K562 (cell line): ENCODE data around the gene CGNL1. TPM values are rescaled to one million over a fixed set of nuclear protein-coding genes. Genes with fewer than 3 reads are reported as not detected.

ENCODE experiments used
- ATAC-seq: fragments of 200-7000 bp; cut with Tn5 transposase; 3 replicates; pipeline ENCODE4 v1.9.1; 2020; ENCODE audit warnings: moderate library complexity
- BruUV-seq: library from RNA; stranded (reverse); fragments of 400-500 nt; replicated peaks from 2 replicates; lab custom pipeline; 2021; lab: Mats Ljungman, UMichigan
- CTCF ChIA-PET: fragments of 300-600 bp; formaldehyde crosslinking; extraction: SDS; loops from one replicate; lab custom pipeline; 2021; ENCODE audit warnings: low intra/inter-chr PET ratio; lab: Yijun Ruan, JAX
- POLR2A ChIA-PET: fragments of 300-600, 350-650 bp; sonication (Branson Sonifier 250); formaldehyde crosslinking; extraction: SDS; loops from one replicate; lab custom pipeline; 2021; ENCODE audit warnings: antibody characterized with exemption, inconsistent platforms; lab: Yijun Ruan, JAX
- DNase-seq, 4 experiments: peaks; one replicate each; pipeline versions ENCODE4 v3.0.0 to v3.0.0-alpha.2; 2011 to 2018; ENCODE audit warnings: low spot score in 3 of 4, mixed read lengths in 3 of 4; ENCODE audit errors: extremely low read depth in 1 of 4
- FAIRE-seq: peaks from 2 replicates; lab custom pipeline; 2011; peaks lifted over from hg19 to GRCh38; lab: Jason Lieb, UNC
- H2AFZ ChIP-seq: 2 replicates; pipeline ENCODE4 v1.6.0; 2011; ENCODE audit warnings: low read depth, low read length, control low read depth, inconsistent platforms
- H3K27ac ChIP-seq: fragments of 200-600 bp; 3 replicates; pipeline ENCODE4 v1.8.0; 2011; ENCODE audit warnings: low read depth, mild to moderate bottlenecking, control low read depth, inconsistent platforms, low read length, moderate library complexity, mixed read lengths; ENCODE audit errors: extremely low read depth
- H3K27me3 ChIP-seq, 2 experiments: fragments of 300-600 bp in 1 of 2; 2 replicates in 1 of 2; 3 replicates in 1 of 2; pipeline versions ENCODE4 v1.6.0 to v1.8.0; 2011; ENCODE audit warnings: inconsistent platforms in 2 of 2, low read length in 2 of 2, mild to moderate bottlenecking in 1 of 2, mixed read lengths in 1 of 2, moderate library complexity in 1 of 2; ENCODE audit not compliant: control insufficient read depth in 2 of 2, insufficient read depth in 2 of 2
- H3K36me3 ChIP-seq: fragments of 300-600 bp; 3 replicates; pipeline ENCODE4 v1.8.0; 2011; ENCODE audit warnings: mild to moderate bottlenecking, low read length, inconsistent platforms; ENCODE audit not compliant: control insufficient read depth, insufficient read depth
- H3K4me1 ChIP-seq, 2 experiments: fragments of 200-600 bp in 1 of 2; replicated peaks in 1 of 2; 2 replicates in 1 of 2; 3 replicates in 1 of 2; pipeline versions ENCODE4 v1.5.1 to v1.8.0; 2011; ENCODE audit warnings: inconsistent platforms in 2 of 2, low read length in 2 of 2, mild to moderate bottlenecking in 1 of 2, mixed read lengths in 1 of 2, moderate library complexity in 1 of 2; ENCODE audit not compliant: control insufficient read depth in 2 of 2, insufficient read depth in 2 of 2
- H3K4me2 ChIP-seq: 2 replicates; pipeline ENCODE4 v1.6.1; 2011; ENCODE audit warnings: low read length, control low read depth, inconsistent platforms, mixed read lengths; ENCODE audit not compliant: insufficient read depth
- H3K4me3 ChIP-seq: fragments of 200-600 bp; sonication (generic), shearing (Covaris generic); 2 replicates; pipeline ENCODE4 v1.5.1; 2016; ENCODE audit warnings: control low read depth, inconsistent platforms
- H3K79me2 ChIP-seq: fragments of 200-600 bp; 3 replicates; pipeline ENCODE4 v1.8.0; 2011; ENCODE audit warnings: low read length, inconsistent platforms; ENCODE audit not compliant: control insufficient read depth, insufficient read depth
- H3K9ac ChIP-seq, 2 experiments: 2 replicates each; pipeline versions ENCODE4 v1.6.0 to v1.6.1; 2011; ENCODE audit warnings: low read depth in 2 of 2, low read length in 2 of 2, control low read depth in 1 of 2, inconsistent platforms in 1 of 2, mild to moderate bottlenecking in 1 of 2, mixed read lengths in 1 of 2; ENCODE audit not compliant: insufficient read depth in 1 of 2
- H3K9me1 ChIP-seq: one replicate; pipeline ENCODE4 v1.6.0; 2011; ENCODE audit warnings: inconsistent platforms, mild to moderate bottlenecking, low read length, moderate library complexity; ENCODE audit not compliant: control insufficient read depth, insufficient read depth
- H3K9me3 ChIP-seq: replicated peaks from 2 replicates; pipeline ENCODE4 v1.5.1; 2011; ENCODE audit warnings: low read depth, low read length, inconsistent platforms; ENCODE audit not compliant: control insufficient read depth, insufficient read depth
- H4K20me1 ChIP-seq: replicated peaks from 2 replicates; pipeline ENCODE4 v1.6.1; 2011; ENCODE audit warnings: low read length, inconsistent platforms, mixed read lengths; ENCODE audit not compliant: control insufficient read depth, insufficient read depth
- BHLHE40 ChIP-seq: IDR thresholded peaks from 2 replicates; pipeline ENCODE4 v1.6.1; 2011; ENCODE audit warnings: low read length, improper control_type of control experiment
- MCM7 ChIP-seq, 2 experiments: fragments of 450-650 bp; IDR thresholded peaks; 2 replicates each; pipeline ENCODE4 v1.6.1; 2016 to 2018
- POLR3G ChIP-seq: IDR thresholded peaks from 2 replicates; pipeline ENCODE4 v1.6.1; 2011; ENCODE audit not compliant: insufficient read length, insufficient replicate concordance; ENCODE audit errors: extremely low read depth
- RBM22 ChIP-seq: fragments of 200-400 bp; formaldehyde crosslinking; IDR thresholded peaks from 2 replicates; pipeline ENCODE4 v1.6.1; 2018; ENCODE audit warnings: low read length, low read depth; ENCODE audit not compliant: poor library complexity, severe bottlenecking
- TAF7 ChIP-seq: fragments of 450-650 bp; IDR thresholded peaks from 2 replicates; pipeline ENCODE4 v1.6.1; 2016; ENCODE audit warnings: missing genetic modification characterization, missing compliant biosample characterization
- ZBTB26 ChIP-seq: fragments of 450-650 bp; formaldehyde crosslinking; IDR thresholded peaks from 2 replicates; pipeline ENCODE4 v1.4.0; 2022; ENCODE audit warnings: missing genetic modification characterization
- ZNF217 ChIP-seq: sonication (generic); formaldehyde crosslinking; IDR thresholded peaks from 2 replicates; pipeline ENCODE4 v1.8.0; 2022; ENCODE audit warnings: mild to moderate bottlenecking, missing genetic modification reagents
- ZNF707 ChIP-seq: fragments of 250-450 bp; sonication (Bioruptor Pico); conservative IDR thresholded peaks from 2 replicates; pipeline ENCODE4 v1.8.0; 2022; ENCODE audit warnings: inconsistent platforms, mild to moderate bottlenecking, moderate library complexity
- ZNF778 ChIP-seq: fragments of 450-650 bp; formaldehyde crosslinking; IDR thresholded peaks from 2 replicates; pipeline ENCODE4 v1.4.0; 2020; ENCODE audit warnings: mild to moderate bottlenecking, moderate library complexity
- WGBS: fragments of 100-300 bp; shearing (Covaris generic); methylation state at CpG from one replicate; pipeline ENCODE4 v1.1.6; 2016; ENCODE audit warnings: low coverage, mixed read lengths; ENCODE audit not compliant: insufficient coverage; ENCODE audit errors: missing lambda C conversion rate; 5-methylcytosine and 5-hydroxymethylcytosine counted together
- in situ Hi-C: fragments of 300-500 bp; cut with MboI; formaldehyde crosslinking; loops from 4 replicates; pipeline ENCODE4 v1.15.0; 2018; ENCODE audit warnings: inconsistent platforms, mixed read lengths
- intact Hi-C: fragments of 100-400 bp; cut with micrococcal nuclease; formaldehyde crosslinking; loops from 2 replicates; pipeline ENCODE4 v1.14.2; 2022
- polyA plus RNA-seq, 8 experiments: library from polyadenylated mRNA; depleted of rRNA in 4 of 8; stranded (reverse) in 5 of 8; unstranded in 3 of 8; fragments of >200 nt; fragmentation: Nextera tagmentation in 2 of 8; fragmentation: Illumina TruSeq in 1 of 8; extraction: Ambion mirVana in 2 of 8; extraction: Trizol in 1 of 8; gene quantifications; 2 replicates each; pipeline versions ENCODE4 v1.2.1 to v1.2.3, GENCODE V29; 2011 to 2014; ENCODE audit warnings: inconsistent platforms in 1 of 8, missing spikeins in 1 of 8
- total RNA-seq, 7 experiments: library from RNA; depleted of rRNA in 6 of 7; stranded (reverse); fragments of >200 nt in 6 of 7; fragmentation: Illumina TruSeq in 2 of 7; extraction: Trizol in 2 of 7; gene quantifications; 2 replicates each; pipeline versions ENCODE4 v1.2.1 to v1.2.3, GENCODE V29; 2011 to 2021; ENCODE audit warnings: low replicate concordance in 1 of 7
- TF ChIP-seq, protein P1 (sequence below): fragments of 450-650 bp; formaldehyde crosslinking; IDR thresholded peaks from 2 replicates; pipeline ENCODE4 v1.4.0; 2020; ENCODE audit warnings: mild to moderate bottlenecking, mixed read lengths
- TF ChIP-seq, protein P2 (sequence below): fragments of 150-350 bp; conservative IDR thresholded peaks from 2 replicates; pipeline ENCODE4 v1.6.1; 2014; ENCODE audit warnings: low read length
- TF ChIP-seq, protein P3 (sequence below): fragments of 250-450 bp; sonication (Bioruptor Pico); IDR thresholded peaks from 2 replicates; pipeline ENCODE4 v1.5.0; 2020; ENCODE audit warnings: mild to moderate bottlenecking, borderline replicate concordance

CGNL1 gene
- total and polyA plus RNA-seq, 9 of the 15 experiments (the other 6 are each of a cell fraction or from before 2014, with no cell fraction given), result 0.01 to 0.07 TPM; not detected in 7

DNA sequence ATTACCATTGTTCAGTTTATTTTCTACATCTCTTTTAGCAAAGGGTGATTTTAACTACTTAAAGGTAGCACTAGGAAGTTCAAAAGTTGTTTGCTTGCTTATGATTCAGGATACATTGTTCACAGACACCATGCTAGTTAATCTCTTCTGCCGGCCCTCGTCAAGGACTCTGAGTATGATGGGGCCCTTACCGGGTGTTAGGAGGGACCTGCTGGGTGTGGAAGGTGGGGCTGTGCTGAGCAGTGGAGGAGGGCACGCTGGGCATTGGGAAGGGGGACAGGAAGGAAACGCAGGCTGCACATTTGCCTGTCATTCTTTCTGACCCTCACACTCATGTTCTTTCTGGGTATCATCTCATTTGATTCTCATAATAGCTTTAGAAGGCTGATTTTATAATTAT is 150.3 kb downstream of the CGNL1 start:
- ATAC-seq, result no peak
- Histone ChIP-seq H3K4me1 (no peaks in the 10 kb centered on the region), H3K9me1 (no peaks in the 10 kb centered on the region), H3K9ac (no peak overlapping the region), H2AFZ (no peak overlapping the region), H3K9me3 (no peaks in the 10 kb centered on the region; the same call in 1 of the 2 replicates), H4K20me1 (no peaks in the 10 kb centered on the region), H3K4me2 (no peak overlapping the region), H3K27ac (no peak overlapping the region), H3K27me3 (peaks cover 18 to 36% of the 10 kb centered on the region in 2 experiments; a peak in 3 of 5 replicates), H3K4me3 (no peak overlapping the region), H3K36me3 (no peaks in the 10 kb centered on the region), H3K79me2 (no peaks in the 10 kb centered on the region)
- intact Hi-C loops, result loop anchor here (1.0 to 10.0 kb wide), 4 partner anchors 186 to 1028 kb away; no protein-coding TSS in a partner anchor
- 0% methylated on average over 5 of the region's 5 CpGs for WGBS
- ChIA-PET CTCF (interaction anchor here (0.5 to 3.3 kb wide), 5 partner anchors 186 to 1030 kb away, joined by 3 to 29 read pairs (median 10); no protein-coding TSS in a partner anchor), POLR2A (interaction anchor here (0.6 kb wide), 1 partner anchor 197 kb away, joined by 3 read pairs; no protein-coding TSS in a partner anchor)
- in situ Hi-C loops, result loop anchor here (5.0 kb wide), 1 partner anchor 389 kb away; no protein-coding TSS in a partner anchor
- DNase-seq, result no peak
- no TSS peak for BruUV-seq
- FAIRE-seq, result no peak
- TF ChIP-seq, protein P1, sequence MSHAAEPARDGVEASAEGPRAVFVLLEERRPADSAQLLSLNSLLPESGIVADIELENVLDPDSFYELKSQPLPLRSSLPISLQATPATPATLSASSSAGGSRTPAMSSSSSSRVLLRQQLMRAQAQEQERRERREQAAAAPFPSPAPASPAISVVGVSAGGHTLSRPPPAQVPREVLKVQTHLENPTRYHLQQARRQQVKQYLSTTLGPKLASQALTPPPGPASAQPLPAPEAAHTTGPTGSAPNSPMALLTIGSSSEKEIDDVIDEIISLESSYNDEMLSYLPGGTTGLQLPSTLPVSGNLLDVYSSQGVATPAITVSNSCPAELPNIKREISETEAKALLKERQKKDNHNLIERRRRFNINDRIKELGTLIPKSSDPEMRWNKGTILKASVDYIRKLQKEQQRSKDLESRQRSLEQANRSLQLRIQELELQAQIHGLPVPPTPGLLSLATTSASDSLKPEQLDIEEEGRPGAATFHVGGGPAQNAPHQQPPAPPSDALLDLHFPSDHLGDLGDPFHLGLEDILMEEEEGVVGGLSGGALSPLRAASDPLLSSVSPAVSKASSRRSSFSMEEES (CRISPR knock-in tag), result no peak
- TF ChIP-seq ZNF217 (CRISPR knock-in tag), result no peak
- no peak for TF ChIP-seq TAF7 (tag)
- TF ChIP-seq, protein P2, sequence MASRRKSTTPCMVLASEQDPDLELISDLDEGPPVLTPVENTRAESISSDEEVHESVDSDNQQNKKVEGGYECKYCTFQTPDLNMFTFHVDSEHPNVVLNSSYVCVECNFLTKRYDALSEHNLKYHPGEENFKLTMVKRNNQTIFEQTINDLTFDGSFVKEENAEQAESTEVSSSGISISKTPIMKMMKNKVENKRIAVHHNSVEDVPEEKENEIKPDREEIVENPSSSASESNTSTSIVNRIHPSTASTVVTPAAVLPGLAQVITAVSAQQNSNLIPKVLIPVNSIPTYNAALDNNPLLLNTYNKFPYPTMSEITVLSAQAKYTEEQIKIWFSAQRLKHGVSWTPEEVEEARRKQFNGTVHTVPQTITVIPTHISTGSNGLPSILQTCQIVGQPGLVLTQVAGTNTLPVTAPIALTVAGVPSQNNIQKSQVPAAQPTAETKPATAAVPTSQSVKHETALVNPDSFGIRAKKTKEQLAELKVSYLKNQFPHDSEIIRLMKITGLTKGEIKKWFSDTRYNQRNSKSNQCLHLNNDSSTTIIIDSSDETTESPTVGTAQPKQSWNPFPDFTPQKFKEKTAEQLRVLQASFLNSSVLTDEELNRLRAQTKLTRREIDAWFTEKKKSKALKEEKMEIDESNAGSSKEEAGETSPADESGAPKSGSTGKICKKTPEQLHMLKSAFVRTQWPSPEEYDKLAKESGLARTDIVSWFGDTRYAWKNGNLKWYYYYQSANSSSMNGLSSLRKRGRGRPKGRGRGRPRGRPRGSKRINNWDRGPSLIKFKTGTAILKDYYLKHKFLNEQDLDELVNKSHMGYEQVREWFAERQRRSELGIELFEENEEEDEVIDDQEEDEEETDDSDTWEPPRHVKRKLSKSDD, result no peak
- no peak for TF ChIP-seq BHLHE40
- TF ChIP-seq RBM22, result no peak
- TF ChIP-seq, protein P3, sequence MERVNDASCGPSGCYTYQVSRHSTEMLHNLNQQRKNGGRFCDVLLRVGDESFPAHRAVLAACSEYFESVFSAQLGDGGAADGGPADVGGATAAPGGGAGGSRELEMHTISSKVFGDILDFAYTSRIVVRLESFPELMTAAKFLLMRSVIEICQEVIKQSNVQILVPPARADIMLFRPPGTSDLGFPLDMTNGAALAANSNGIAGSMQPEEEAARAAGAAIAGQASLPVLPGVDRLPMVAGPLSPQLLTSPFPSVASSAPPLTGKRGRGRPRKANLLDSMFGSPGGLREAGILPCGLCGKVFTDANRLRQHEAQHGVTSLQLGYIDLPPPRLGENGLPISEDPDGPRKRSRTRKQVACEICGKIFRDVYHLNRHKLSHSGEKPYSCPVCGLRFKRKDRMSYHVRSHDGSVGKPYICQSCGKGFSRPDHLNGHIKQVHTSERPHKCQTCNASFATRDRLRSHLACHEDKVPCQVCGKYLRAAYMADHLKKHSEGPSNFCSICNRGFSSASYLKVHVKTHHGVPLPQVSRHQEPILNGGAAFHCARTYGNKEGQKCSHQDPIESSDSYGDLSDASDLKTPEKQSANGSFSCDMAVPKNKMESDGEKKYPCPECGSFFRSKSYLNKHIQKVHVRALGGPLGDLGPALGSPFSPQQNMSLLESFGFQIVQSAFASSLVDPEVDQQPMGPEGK (CRISPR knock-in tag), result no peak
- TF ChIP-seq ZNF778 (CRISPR knock-in tag), result no peak
- no peak for TF ChIP-seq ZNF707 (CRISPR knock-in tag)
- TF ChIP-seq ZBTB26 (CRISPR knock-in tag), result no peak
- TF ChIP-seq POLR3G, result no peak
- TF ChIP-seq MCM7 (IDR thresholded peaks at IDR 0.05), result no peak
